ENCODE measurements around the gene ICA1L. TPM values are rescaled to one million over a fixed set of nuclear protein-coding genes. Genes with fewer than 3 reads are reported as not detected.

Gene ICA1L
- total RNA-seq, 2 donors from 2014 or later = 8.9 to 15.8 TPM

DNA sequence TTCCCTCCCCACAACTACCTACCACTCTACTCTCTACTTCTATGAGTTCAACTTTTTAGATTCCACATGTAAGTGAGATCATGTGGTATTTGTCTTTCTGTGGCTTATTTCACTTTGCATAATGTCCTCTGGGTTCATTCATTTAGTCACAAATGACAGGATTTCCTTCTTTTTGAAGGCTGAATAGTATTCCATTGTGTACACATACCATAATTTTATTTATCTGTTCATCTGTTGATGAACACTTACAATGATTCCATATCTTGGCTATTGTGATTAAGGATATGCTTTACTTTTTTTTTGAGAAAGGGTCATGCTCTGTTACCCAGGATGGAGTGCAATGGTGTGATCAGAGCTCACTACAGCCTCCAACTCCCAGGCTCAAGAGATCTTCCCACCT, 73.6 kb downstream of the ICA1L start:
- no peak overlapping the region for H3K4me3 ChIP-seq
- DNase-seq (ENCODE audit: low spot score) = no peak
- no peaks in the 10 kb centered on the region for H3K36me3 ChIP-seq
- H3K4me1 ChIP-seq (replicated peaks) = no peaks in the 10 kb centered on the region
- intact Hi-C loops (cut with DNase I) = no loop called here
- no peak overlapping the region for H3K27ac ChIP-seq
- no peaks in the 10 kb centered on the region for H3K9me3 ChIP-seq
- TF ChIP-seq POLR2AphosphoS5 (IDR thresholded peaks at IDR 0.05) = no peak
- TF ChIP-seq POLR2A (IDR thresholded peaks at IDR 0.05) = no peak
- TF ChIP-seq, protein P1, sequence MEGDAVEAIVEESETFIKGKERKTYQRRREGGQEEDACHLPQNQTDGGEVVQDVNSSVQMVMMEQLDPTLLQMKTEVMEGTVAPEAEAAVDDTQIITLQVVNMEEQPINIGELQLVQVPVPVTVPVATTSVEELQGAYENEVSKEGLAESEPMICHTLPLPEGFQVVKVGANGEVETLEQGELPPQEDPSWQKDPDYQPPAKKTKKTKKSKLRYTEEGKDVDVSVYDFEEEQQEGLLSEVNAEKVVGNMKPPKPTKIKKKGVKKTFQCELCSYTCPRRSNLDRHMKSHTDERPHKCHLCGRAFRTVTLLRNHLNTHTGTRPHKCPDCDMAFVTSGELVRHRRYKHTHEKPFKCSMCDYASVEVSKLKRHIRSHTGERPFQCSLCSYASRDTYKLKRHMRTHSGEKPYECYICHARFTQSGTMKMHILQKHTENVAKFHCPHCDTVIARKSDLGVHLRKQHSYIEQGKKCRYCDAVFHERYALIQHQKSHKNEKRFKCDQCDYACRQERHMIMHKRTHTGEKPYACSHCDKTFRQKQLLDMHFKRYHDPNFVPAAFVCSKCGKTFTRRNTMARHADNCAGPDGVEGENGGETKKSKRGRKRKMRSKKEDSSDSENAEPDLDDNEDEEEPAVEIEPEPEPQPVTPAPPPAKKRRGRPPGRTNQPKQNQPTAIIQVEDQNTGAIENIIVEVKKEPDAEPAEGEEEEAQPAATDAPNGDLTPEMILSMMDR (IDR thresholded peaks at IDR 0.05) = no peak
- H3K27me3 ChIP-seq (replicated peaks; ENCODE audit: insufficient read depth) = no peaks in the 10 kb centered on the region

DNA sequence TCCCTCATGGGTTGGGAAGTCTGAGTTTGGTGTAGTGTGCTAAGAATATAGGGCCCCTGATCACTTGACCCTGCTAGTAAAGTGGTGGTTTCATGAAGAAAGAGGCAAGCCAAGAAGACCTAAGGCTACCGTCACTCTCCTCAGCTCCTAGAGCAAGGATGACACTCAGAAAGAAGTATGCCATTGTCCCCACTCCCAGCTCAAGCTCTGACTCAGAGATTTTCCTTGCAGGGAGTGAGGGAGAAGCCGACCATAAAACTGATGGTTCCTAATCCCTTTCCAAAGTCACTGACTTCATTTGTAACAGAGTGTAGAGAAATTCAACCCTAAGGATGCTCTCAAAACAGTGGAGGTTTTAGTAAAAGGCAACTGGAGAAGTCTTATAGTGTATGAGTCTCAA, 80.9 kb downstream of the ICA1L start:
- no peak for DNase-seq (ENCODE audit: low spot score)
- TF ChIP-seq POLR2A (IDR thresholded peaks at IDR 0.05) = no peak
- TF ChIP-seq POLR2AphosphoS5 (IDR thresholded peaks at IDR 0.05) = no peak
- TF ChIP-seq, protein P1 (IDR thresholded peaks at IDR 0.05) = no peak
- H3K4me3 ChIP-seq = no peak overlapping the region
- H3K36me3 ChIP-seq = no peaks in the 10 kb centered on the region
- H3K4me1 ChIP-seq (replicated peaks) = no peaks in the 10 kb centered on the region
- H3K27me3 ChIP-seq (replicated peaks; ENCODE audit: insufficient read depth) = no peaks in the 10 kb centered on the region
- WGBS = 89% methylated on average over 2 of the region's 2 CpGs
- intact Hi-C loops (cut with DNase I) = no loop called here
- no peaks in the 10 kb centered on the region for H3K9me3 ChIP-seq
- H3K27ac ChIP-seq = no peak overlapping the region

GRCh38 chr2:202786842-202787241, 84.7 kb downstream of the ICA1L start:
- H3K4me1 ChIP-seq (replicated peaks) = no peaks in the 10 kb centered on the region
- intact Hi-C loops (cut with DNase I) = no loop called here
- TF ChIP-seq POLR2A (IDR thresholded peaks at IDR 0.05) (no peak), POLR2AphosphoS5 (IDR thresholded peaks at IDR 0.05) (no peak)
- TF ChIP-seq, protein P1 (IDR thresholded peaks at IDR 0.05) = no peak
- no peaks in the 10 kb centered on the region for H3K27me3 ChIP-seq (replicated peaks; ENCODE audit: insufficient read depth)
- 47% methylated on average over 2 of the region's 2 CpGs for WGBS
- no peak overlapping the region for H3K27ac ChIP-seq
- no peak overlapping the region for H3K4me3 ChIP-seq
- no peak for DNase-seq (ENCODE audit: low spot score)
- no peaks in the 10 kb centered on the region for H3K36me3 ChIP-seq
- no peaks in the 10 kb centered on the region for H3K9me3 ChIP-seq

GRCh38 chr2:202782940-202783558, 88.5 kb downstream of the ICA1L start:
- no peaks in the 10 kb centered on the region for H3K4me1 ChIP-seq (replicated peaks)
- WGBS = 46% methylated on average over 3 of the region's 3 CpGs
- no peak for DNase-seq (ENCODE audit: low spot score)
- H3K36me3 ChIP-seq = no peaks in the 10 kb centered on the region
- H3K4me3 ChIP-seq = no peak overlapping the region
- no peak overlapping the region for H3K27ac ChIP-seq
- TF ChIP-seq POLR2A (IDR thresholded peaks at IDR 0.05) (no peak), POLR2AphosphoS5 (IDR thresholded peaks at IDR 0.05) (no peak)
- TF ChIP-seq, protein P1 (IDR thresholded peaks at IDR 0.05) = no peak
- intact Hi-C loops (cut with DNase I) = no loop called here
- H3K9me3 ChIP-seq = no peaks in the 10 kb centered on the region
- H3K27me3 ChIP-seq (replicated peaks; ENCODE audit: insufficient read depth) = no peaks in the 10 kb centered on the region

DNA sequence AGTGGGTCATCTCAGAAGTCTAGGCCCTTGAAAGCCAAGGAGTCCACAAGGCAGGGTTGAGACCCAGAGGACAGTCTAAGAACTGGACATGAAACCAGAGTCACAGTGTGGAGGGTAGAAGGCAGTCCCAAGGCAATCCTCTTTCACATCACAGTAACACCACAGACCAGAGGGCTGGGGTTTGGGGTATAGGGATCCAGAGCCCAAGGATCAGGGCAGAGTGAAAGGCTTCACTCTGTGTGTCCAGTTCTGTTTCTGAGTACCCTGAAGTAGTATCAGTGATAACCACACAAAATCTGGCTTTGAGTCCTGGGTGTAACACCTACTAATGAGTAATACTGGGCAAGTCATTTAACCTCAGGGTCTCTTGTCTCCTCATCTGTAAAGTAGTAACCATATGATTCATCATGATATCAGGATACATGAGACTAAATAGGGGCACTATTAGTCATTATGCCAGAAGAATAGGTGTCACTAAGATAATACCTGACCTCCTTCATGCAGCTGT, 91.0 kb downstream of the ICA1L start:
- Histone ChIP-seq H3K27ac (no peak overlapping the region), H3K27me3 (replicated peaks; ENCODE audit: insufficient read depth) (no peaks in the 10 kb centered on the region), H3K36me3 (no peaks in the 10 kb centered on the region), H3K9me3 (no peaks in the 10 kb centered on the region), H3K4me3 (no peak overlapping the region), H3K4me1 (replicated peaks) (no peaks in the 10 kb centered on the region)
- TF ChIP-seq, protein P1 (IDR thresholded peaks at IDR 0.05) = no peak
- TF ChIP-seq POLR2A (IDR thresholded peaks at IDR 0.05) (no peak), POLR2AphosphoS5 (IDR thresholded peaks at IDR 0.05) (no peak)
- intact Hi-C loops (cut with DNase I) = no loop called here
- no peak for DNase-seq (ENCODE audit: low spot score)

All from prostate gland (tissue), 2 donors.